Osteocyte (in vitro differentiated cells): ENCODE results near the gene SPTB. TPM values are rescaled to one million over a fixed set of nuclear protein-coding genes. Genes with fewer than 3 reads are reported as not detected.

Experiments used
- DNase-seq: peaks from one replicate; pipeline ENCODE4 v3.0.0; 2021; ENCODE audit warnings: mixed read lengths; ENCODE audit not compliant: unreplicated experiment; ENCODE audit errors: extremely low spot score
- H3K27ac Mint-ChIP-seq: one replicate; pipeline ENCODE4 v1.8.0; 2021; ENCODE audit warnings: mild to moderate bottlenecking, mixed read lengths; ENCODE audit not compliant: unreplicated experiment
- H3K27me3 Mint-ChIP-seq: one replicate; pipeline ENCODE4 v1.8.0; 2021; ENCODE audit warnings: mixed read lengths; ENCODE audit not compliant: unreplicated experiment
- H3K36me3 Mint-ChIP-seq: one replicate; pipeline ENCODE4 v1.8.0; 2021; ENCODE audit warnings: mixed read lengths; ENCODE audit not compliant: unreplicated experiment
- H3K4me1 Mint-ChIP-seq: one replicate; pipeline ENCODE4 v1.8.0; 2021; ENCODE audit warnings: mixed read lengths; ENCODE audit not compliant: unreplicated experiment
- H3K4me3 Mint-ChIP-seq: one replicate; pipeline ENCODE4 v1.8.0; 2021; ENCODE audit warnings: mild to moderate bottlenecking, moderate library complexity, mixed read lengths; ENCODE audit not compliant: unreplicated experiment
- H3K9me3 Mint-ChIP-seq: one replicate; pipeline ENCODE4 v1.8.0; 2021; ENCODE audit warnings: mixed read lengths; ENCODE audit not compliant: unreplicated experiment
- total RNA-seq: library from RNA; stranded (reverse); gene quantifications from 2 replicates; pipeline ENCODE4 v1.2.1, GENCODE V29; 2021
- TF ChIP-seq, protein P1 (sequence below): fragments of 200-600 bp; sonication (generic); IDR thresholded peaks from 2 replicates; pipeline ENCODE4 v1.5.0; 2021; ENCODE audit warnings: antibody characterized with exemption, mild to moderate bottlenecking, moderate library complexity

Gene SPTB
- total RNA-seq, 1 donor from 2014 or later, result 0.35 TPM

DNA sequence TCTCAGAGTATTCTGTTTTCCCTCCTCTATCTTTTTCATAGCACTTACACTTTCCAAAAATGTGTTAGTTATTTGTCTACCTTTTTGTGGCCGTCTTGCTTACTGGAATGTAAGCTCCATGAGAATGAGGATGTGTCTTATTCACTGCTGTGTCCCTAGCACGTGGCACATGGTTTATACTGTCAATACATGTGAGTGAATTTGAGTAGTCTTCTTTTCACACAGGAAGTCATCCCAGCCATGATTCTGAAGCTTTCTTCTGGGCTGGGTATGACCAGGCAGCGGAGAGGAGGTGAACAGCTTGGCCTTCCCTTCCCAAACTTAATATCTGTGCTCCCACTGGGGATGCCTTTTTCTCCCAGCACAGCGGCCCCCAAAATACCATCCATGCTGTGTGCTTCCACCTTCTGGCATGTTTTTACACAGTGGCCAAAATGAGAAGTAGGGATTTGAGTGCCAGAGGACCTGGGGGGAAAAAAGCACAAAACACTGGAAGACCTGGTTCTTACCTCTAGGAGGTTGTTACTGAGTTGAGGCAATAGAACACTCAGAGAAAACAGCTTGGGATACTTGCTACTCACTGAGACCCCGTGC lies 165.2 kb downstream of the SPTB start:
- peaks cover 24% of the 10 kb centered on the region for H3K9me3 Mint-ChIP-seq
- DNase-seq, result no peak
- peaks cover 37% of the 10 kb centered on the region for H3K36me3 Mint-ChIP-seq
- peak overlapping the region; percentile 27 for H3K27ac Mint-ChIP-seq
- TF ChIP-seq, protein P1, sequence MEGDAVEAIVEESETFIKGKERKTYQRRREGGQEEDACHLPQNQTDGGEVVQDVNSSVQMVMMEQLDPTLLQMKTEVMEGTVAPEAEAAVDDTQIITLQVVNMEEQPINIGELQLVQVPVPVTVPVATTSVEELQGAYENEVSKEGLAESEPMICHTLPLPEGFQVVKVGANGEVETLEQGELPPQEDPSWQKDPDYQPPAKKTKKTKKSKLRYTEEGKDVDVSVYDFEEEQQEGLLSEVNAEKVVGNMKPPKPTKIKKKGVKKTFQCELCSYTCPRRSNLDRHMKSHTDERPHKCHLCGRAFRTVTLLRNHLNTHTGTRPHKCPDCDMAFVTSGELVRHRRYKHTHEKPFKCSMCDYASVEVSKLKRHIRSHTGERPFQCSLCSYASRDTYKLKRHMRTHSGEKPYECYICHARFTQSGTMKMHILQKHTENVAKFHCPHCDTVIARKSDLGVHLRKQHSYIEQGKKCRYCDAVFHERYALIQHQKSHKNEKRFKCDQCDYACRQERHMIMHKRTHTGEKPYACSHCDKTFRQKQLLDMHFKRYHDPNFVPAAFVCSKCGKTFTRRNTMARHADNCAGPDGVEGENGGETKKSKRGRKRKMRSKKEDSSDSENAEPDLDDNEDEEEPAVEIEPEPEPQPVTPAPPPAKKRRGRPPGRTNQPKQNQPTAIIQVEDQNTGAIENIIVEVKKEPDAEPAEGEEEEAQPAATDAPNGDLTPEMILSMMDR, result no peak
- H3K4me1 Mint-ChIP-seq, result peaks cover 54% of the 10 kb centered on the region
- H3K27me3 Mint-ChIP-seq, result no peaks in the 10 kb centered on the region
- H3K4me3 Mint-ChIP-seq, result no peak overlapping the region

DNA sequence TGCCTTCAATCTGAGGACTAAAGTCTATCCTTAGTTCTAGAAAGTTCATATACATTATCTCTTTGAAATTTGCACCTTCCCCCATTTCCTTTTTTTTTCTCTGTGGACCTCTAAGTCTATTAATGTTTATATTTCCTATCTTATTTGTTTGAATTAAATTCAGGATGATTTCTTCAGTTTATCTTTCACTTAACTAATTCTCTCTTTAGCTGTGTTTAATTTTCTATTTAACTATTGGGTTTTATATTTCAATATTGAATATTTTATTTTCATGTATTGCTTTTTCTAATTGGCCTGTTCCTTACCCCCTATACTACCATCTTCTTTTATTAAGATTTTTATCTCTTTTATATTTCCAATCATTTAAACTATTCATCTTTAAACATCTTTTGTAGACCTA lies 166.0 kb downstream of the SPTB start:
- TF ChIP-seq, protein P1, result no peak
- no peak overlapping the region for H3K4me3 Mint-ChIP-seq
- H3K36me3 Mint-ChIP-seq, result peaks cover 35% of the 10 kb centered on the region
- peaks cover 59% of the 10 kb centered on the region for H3K4me1 Mint-ChIP-seq
- H3K9me3 Mint-ChIP-seq, result peaks cover 24% of the 10 kb centered on the region
- H3K27me3 Mint-ChIP-seq, result no peaks in the 10 kb centered on the region
- no peak for DNase-seq
- H3K27ac Mint-ChIP-seq, result no peak overlapping the region

DNA sequence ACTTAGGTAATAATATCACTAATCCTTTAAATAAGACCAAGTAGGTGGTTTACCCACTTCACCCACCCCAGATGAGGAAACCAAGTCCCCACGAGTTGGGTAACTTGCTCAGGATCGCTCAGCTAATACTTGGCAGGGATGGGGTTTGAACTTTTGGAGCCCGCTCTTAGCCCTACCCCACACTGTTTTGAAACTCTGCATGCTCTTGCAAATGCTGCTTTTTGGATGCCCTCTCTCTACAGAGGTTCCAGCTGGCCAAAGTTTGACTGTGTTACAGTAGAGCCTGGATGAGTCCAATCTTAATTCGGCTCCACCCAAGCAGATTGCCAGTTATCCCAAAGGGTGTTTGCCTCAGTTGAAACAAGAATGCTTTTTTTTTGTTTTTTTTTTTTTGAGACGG lies 168.7 kb downstream of the SPTB start:
- peaks cover 24% of the 10 kb centered on the region for H3K9me3 Mint-ChIP-seq

DNA sequence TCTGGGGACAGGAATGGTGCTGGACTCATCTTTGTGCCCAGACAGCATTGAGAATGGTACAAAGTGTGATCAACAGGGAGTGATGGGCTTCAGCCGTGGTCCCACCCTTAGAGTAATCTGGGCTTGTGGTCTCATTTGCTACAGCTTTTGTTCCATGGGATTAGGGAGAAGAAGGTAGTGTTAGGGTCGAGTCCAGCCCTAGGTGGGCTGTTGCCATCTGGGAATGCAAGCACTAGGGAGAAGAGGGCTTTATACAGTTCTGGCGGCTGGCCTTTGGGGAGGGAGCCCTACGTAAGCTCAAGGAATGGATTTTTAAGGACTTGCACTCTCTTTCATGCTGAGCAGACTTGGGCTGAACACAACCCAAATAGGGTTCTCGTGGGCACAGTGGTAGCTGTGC lies 170.6 kb downstream of the SPTB start:
- peaks cover 22% of the 10 kb centered on the region for H3K9me3 Mint-ChIP-seq
- H3K36me3 Mint-ChIP-seq, result peaks cover 25% of the 10 kb centered on the region
- DNase-seq, result no peak
- TF ChIP-seq, protein P1, result no peak
- H3K4me3 Mint-ChIP-seq, result peak overlapping the region; percentile 53
- peaks cover 57% of the 10 kb centered on the region for H3K4me1 Mint-ChIP-seq
- peak overlapping the region; percentile 81 for H3K27ac Mint-ChIP-seq
- no peaks in the 10 kb centered on the region for H3K27me3 Mint-ChIP-seq

More for the DNA sequence above, 168.7 kb downstream of the SPTB start:
- no peak for DNase-seq
- Mint-ChIP-seq H3K27ac (no peak overlapping the region), H3K36me3 (peaks cover 35% of the 10 kb centered on the region), H3K27me3 (no peaks in the 10 kb centered on the region), H3K4me1 (peaks cover 60% of the 10 kb centered on the region), H3K4me3 (no peak overlapping the region)
- TF ChIP-seq, protein P1, result no peak

DNA sequence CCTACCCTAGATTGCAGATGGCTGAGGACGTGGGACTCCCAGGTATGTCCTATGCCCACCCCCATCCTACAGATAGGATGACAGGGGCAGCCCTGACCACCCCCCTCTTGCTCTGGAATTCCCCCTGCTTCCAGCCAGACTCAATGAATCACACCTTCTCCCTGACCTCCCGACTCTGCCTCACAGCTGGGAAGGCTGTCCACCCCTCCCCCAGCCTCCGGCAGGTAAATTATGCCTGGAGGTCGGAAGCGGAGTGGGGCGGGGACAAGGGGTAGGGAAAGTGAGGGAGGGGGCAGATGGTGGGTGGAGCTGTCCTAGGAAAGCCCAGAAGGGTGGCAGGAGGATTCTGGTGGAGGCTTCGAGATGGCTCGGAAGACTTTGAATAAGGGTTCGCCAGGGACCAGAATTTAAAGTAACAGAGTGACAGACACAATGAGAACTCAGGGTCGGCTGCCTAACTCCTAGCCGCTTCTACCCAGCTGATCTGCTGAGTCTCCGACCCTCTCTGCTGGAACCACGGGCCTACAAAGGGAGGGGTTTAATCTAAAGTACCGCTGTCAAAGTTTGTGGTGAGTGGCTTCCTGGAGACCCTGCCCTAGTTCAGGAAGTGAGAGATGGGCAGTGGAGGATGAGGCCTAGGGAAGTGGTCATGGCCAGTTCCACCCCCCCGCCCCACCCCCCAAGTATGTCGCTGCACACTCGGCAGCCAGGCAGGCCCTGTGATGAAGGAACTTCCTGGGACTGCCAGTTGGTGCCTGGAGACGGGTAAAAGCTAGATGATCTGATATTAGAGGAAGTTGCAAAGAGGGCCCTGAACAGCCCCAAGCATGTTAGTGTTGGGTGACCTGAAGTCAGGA lies 171.3 kb downstream of the SPTB start:
- H3K4me1 Mint-ChIP-seq, result peaks cover 63% of the 10 kb centered on the region
- H3K27me3 Mint-ChIP-seq, result no peaks in the 10 kb centered on the region
- DNase-seq, result no peak
- peak overlapping the region; percentile 53 for H3K4me3 Mint-ChIP-seq
- H3K9me3 Mint-ChIP-seq, result peaks cover 14% of the 10 kb centered on the region
- H3K27ac Mint-ChIP-seq, result peak overlapping the region; percentile 81
- peaks cover 18% of the 10 kb centered on the region for H3K36me3 Mint-ChIP-seq
- TF ChIP-seq, protein P1, result no peak
